H1 (cell line): ENCODE results near the gene POLA2.

Experiments
- POLR2AphosphoS5 ChIP-seq: IDR thresholded peaks from 2 replicates; pipeline ENCODE4 v1.6.1; 2011; ENCODE audit warnings: low read depth, low read length
- TF ChIP-seq, protein P1 (sequence below): IDR thresholded peaks from 2 replicates; pipeline ENCODE4 v1.6.1; 2012; ENCODE audit warnings: inconsistent platforms
- TF ChIP-seq, protein P2 (sequence below): IDR thresholded peaks from 2 replicates; pipeline ENCODE4 v1.6.1; 2011; ENCODE audit warnings: low read length, improper control_type of control experiment

DNA sequence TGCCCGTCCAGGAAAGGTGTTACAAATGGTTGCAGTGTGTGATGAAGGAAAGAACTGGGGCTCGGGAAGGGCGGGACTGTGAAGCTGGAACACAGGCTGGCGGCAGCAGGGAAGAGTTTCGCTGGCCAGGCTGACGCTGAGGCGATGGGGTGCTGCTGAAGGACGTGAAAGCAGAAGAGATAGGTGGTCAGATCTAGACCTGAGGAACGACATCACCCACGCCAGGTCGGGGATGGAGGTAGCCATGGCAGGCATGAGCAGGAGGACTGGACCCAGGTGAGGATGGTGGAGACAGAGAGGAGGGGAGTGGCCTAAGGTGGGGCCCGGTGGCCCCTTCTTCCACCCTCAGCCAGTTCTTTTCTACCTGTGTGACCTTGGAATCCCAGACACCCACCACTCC is 62.1 kb downstream of the POLA2 start:
- TF ChIP-seq, protein P1, sequence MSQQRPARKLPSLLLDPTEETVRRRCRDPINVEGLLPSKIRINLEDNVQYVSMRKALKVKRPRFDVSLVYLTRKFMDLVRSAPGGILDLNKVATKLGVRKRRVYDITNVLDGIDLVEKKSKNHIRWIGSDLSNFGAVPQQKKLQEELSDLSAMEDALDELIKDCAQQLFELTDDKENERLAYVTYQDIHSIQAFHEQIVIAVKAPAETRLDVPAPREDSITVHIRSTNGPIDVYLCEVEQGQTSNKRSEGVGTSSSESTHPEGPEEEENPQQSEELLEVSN = no peak
- TF ChIP-seq, protein P2, sequence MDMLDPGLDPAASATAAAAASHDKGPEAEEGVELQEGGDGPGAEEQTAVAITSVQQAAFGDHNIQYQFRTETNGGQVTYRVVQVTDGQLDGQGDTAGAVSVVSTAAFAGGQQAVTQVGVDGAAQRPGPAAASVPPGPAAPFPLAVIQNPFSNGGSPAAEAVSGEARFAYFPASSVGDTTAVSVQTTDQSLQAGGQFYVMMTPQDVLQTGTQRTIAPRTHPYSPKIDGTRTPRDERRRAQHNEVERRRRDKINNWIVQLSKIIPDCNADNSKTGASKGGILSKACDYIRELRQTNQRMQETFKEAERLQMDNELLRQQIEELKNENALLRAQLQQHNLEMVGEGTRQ = no peak
- TF ChIP-seq POLR2AphosphoS5 = peak; percentile 28; the same call in 1 of the 2 replicates
